Common myeloid progenitor, CD34-positive (primary cell): ENCODE measurements around the gene CNTFR.

Experiments used
- CTCF ChIA-PET: fragments of 350-600 bp; sonication (Branson Sonifier 250); formaldehyde crosslinking; loops from one replicate; lab custom pipeline; 2021; ENCODE audit warnings: antibody characterized with exemption; lab: Charles Lee
- POLR2A ChIA-PET: fragments of 350-600 bp; sonication (Branson Sonifier 250); formaldehyde crosslinking; loops from one replicate; lab custom pipeline; 2021; ENCODE audit warnings: antibody characterized with exemption; lab: Charles Lee
- DNase-seq, 3 donors: peaks; one replicate each; pipeline versions ENCODE4 v3.0.0 to v3.0.0-alpha.2; 2013
- H3K27ac ChIP-seq, 2 experiments: 1 replicate in 1 of 2; 2 replicates in 1 of 2; pipeline ENCODE4 v1.7.0; 2013; ENCODE audit warnings: inconsistent platforms in 2 of 2, low read length in 2 of 2, mild to moderate bottlenecking in 2 of 2, low read depth in 1 of 2, moderate library complexity in 1 of 2; ENCODE audit not compliant: severe bottlenecking in 2 of 2, insufficient read depth in 1 of 2, poor library complexity in 1 of 2
- H3K27me3 ChIP-seq, 5 experiments: replicated peaks in 2 of 5; 1 replicate in 3 of 5; 2 replicates in 2 of 5; pipeline versions ENCODE4 v1.6.1 to v1.7.0; 2013; ENCODE audit warnings: low read length in 4 of 5, mild to moderate bottlenecking in 2 of 5, moderate library complexity in 2 of 5, inconsistent platforms in 1 of 5; ENCODE audit not compliant: insufficient read depth in 5 of 5, control insufficient read depth in 4 of 5
- H3K36me3 ChIP-seq, 4 experiments: 1 replicate in 2 of 4; 2 replicates in 2 of 4; pipeline versions ENCODE4 v1.6.1 to v1.7.0; 2013; ENCODE audit warnings: low read length in 3 of 4, control low read depth in 1 of 4, mild to moderate bottlenecking in 1 of 4; ENCODE audit not compliant: control insufficient read depth in 4 of 4, insufficient read depth in 4 of 4
- H3K4me1 ChIP-seq, 4 experiments: 1 replicate in 3 of 4; 2 replicates in 1 of 4; pipeline versions ENCODE4 v1.6.1 to v1.7.1; 2013; ENCODE audit warnings: low read length in 3 of 4, mild to moderate bottlenecking in 3 of 4, control low read depth in 1 of 4, inconsistent platforms in 1 of 4, moderate library complexity in 1 of 4; ENCODE audit not compliant: control insufficient read depth in 4 of 4, insufficient read depth in 4 of 4; ENCODE audit errors: control extremely low read depth in 1 of 4
- H3K4me3 ChIP-seq, 7 experiments: 1 replicate in 4 of 7; 2 replicates in 3 of 7; pipeline versions ENCODE4 v1.5.1 to v1.7.0; 2013; ENCODE audit warnings: mild to moderate bottlenecking in 7 of 7, low read length in 6 of 7, moderate library complexity in 6 of 7, inconsistent platforms in 2 of 7, low read depth in 2 of 7, control low read depth in 1 of 7; ENCODE audit not compliant: insufficient read depth in 4 of 7, control insufficient read depth in 1 of 7; ENCODE audit errors: extremely low read depth in 1 of 7
- H3K9me3 ChIP-seq, 5 experiments: 1 replicate in 4 of 5; 2 replicates in 1 of 5; pipeline versions ENCODE4 v1.6.1 to v1.7.1; 2013; ENCODE audit warnings: low read length in 4 of 5, mild to moderate bottlenecking in 2 of 5, inconsistent platforms in 1 of 5, low read depth in 1 of 5, moderate library complexity in 1 of 5; ENCODE audit not compliant: control insufficient read depth in 4 of 5, insufficient read depth in 2 of 5; ENCODE audit errors: control extremely low read depth in 1 of 5
- WGBS: methylation state at CpG from one replicate; pipeline ENCODE4 v1.1.5; 2013; ENCODE audit not compliant: insufficient coverage; 5-methylcytosine and 5-hydroxymethylcytosine counted together

The CNTFR gene

GRCh38 chr9:34555500-34555899, 34.0 kb downstream of the CNTFR start:
- H3K9me3 ChIP-seq: no peaks in the 10 kb centered on the region
- CTCF ChIA-PET: interaction anchor here (1.2 to 1.5 kb wide), 2 partner anchors 36 to 151 kb away, joined by 4 to 5 read pairs; no protein-coding TSS in a partner anchor
- H3K36me3 ChIP-seq: no peaks in the 10 kb centered on the region
- WGBS: 95% methylated on average over 3 of the region's 5 CpGs
- DNase-seq: no peak
- no peaks in the 10 kb centered on the region for H3K4me1 ChIP-seq
- H3K27ac ChIP-seq: no peak overlapping the region
- POLR2A ChIA-PET: no interaction called here
- H3K4me3 ChIP-seq: no peak overlapping the region
- peaks cover 0 to 39% (median 20%) of the 10 kb centered on the region in 5 experiments for H3K27me3 ChIP-seq

- H3K4me3 ChIP-seq: no peak overlapping the region
- ChIA-PET CTCF (interaction anchor here (1.2 to 1.5 kb wide), 2 partner anchors 36 to 151 kb away, joined by 4 to 5 read pairs; no protein-coding TSS in a partner anchor), POLR2A (no interaction called here)
- no peaks in the 10 kb centered on the region for H3K4me1 ChIP-seq
- no peak for DNase-seq
- H3K9me3 ChIP-seq: no peaks in the 10 kb centered on the region
- 87% methylated on average over 21 of the region's 23 CpGs for WGBS
- peaks cover 0 to 34% (median 20%) of the 10 kb centered on the region in 5 experiments for H3K27me3 ChIP-seq
- H3K36me3 ChIP-seq: no peaks in the 10 kb centered on the region
- H3K27ac ChIP-seq: no peak overlapping the region
Observed at GRCh38 chr9:34555002-34555348, 34.5 kb downstream of the CNTFR start.

DNA sequence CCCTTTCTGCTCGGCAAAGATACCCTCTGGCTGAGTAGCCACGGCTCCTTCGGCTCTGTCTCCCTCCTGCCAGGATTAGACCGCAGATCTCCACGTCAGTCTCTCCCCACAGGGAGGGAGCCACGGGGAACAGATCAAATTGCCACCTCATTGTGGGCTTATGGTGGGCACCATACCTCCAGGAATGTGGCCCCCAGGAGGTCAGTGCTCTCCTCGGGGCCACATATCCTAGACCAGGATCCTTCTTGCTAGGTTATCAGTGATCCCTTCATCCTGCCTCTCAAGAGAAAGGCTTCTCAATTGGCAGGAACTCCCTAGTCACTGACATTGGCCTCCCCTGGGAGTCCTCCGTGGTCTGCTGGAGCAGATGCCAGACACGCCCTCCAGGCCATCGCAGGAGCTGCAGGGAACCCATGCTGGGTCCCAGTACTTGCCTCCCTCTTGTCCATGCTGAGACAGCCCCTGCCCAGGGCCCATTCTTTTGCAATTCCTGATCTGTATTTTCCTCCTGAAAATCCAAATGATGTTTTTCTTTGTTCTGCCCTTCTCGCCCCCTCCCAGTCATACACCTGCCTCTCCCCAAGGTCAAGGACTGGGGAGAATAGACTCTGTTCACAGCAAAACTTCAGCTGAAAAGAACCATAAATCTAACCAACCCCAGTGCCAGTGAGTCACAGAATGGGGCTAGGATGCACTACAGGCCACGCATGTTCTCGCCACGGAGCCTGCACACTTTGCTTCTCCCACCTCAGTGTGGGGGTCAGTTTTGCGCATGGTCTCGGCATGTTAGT, 35.1 kb downstream of the CNTFR start:
- POLR2A ChIA-PET: no interaction called here
- H3K27ac ChIP-seq: no peak overlapping the region
- H3K4me1 ChIP-seq: no peaks in the 10 kb centered on the region
- H3K27me3 ChIP-seq: peaks cover 0 to 28% (median 19%) of the 10 kb centered on the region in 5 experiments
- CTCF ChIA-PET: interaction anchor here (1.2 to 1.5 kb wide), 2 partner anchors 37 to 150 kb away, joined by 4 to 5 read pairs; no protein-coding TSS in a partner anchor
- no peak overlapping the region for H3K4me3 ChIP-seq
- H3K9me3 ChIP-seq: no peaks in the 10 kb centered on the region
- DNase-seq: no peak
- WGBS: 86% methylated on average over 16 of the region's 16 CpGs
- no peaks in the 10 kb centered on the region for H3K36me3 ChIP-seq

DNA sequence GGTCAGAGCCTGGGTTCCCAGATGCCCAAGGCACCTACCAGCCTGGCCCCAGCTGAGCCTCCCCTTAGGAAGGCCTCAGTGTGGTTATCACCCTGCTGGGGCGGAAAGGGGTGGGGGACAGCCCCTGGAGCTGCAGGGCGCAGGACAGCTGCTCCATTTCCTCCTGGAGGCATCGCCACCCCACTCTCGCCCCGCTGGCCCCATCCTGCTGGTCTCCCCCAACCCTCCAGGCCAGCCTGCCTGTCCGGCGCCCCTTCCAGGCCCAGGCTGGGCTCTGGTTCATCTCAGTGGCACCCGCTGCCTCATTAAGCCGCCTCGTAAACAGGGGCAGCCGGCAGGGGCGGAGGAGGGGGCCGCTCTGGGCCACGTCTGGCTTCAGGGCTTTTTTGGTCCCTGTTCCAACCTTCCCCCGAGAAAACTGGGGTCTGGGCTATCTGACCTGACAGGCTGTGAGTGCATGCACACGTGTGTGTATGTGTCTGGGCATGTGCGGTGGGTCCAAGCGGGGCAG, 36.0 kb downstream of the CNTFR start:
- no peak for DNase-seq
- H3K27me3 ChIP-seq: peaks cover 0 to 19% (median 15%) of the 10 kb centered on the region in 5 experiments
- ChIA-PET CTCF (interaction anchor here (0.8 kb wide), 1 partner anchor 9 kb away, joined by 3 read pairs; no protein-coding TSS in a partner anchor), POLR2A (no interaction called here)
- no peak overlapping the region for H3K4me3 ChIP-seq
- H3K36me3 ChIP-seq: no peaks in the 10 kb centered on the region
- no peaks in the 10 kb centered on the region for H3K4me1 ChIP-seq
- no peak overlapping the region for H3K27ac ChIP-seq
- 86% methylated on average over 12 of the region's 18 CpGs for WGBS
- no peaks in the 10 kb centered on the region for H3K9me3 ChIP-seq

- DNase-seq: no peak
- Histone ChIP-seq H3K27ac (no peak overlapping the region), H3K36me3 (no peaks in the 10 kb centered on the region), H3K9me3 (no peaks in the 10 kb centered on the region), H3K27me3 (peaks cover 0 to 14% (median 10%) of the 10 kb centered on the region in 5 experiments), H3K4me3 (no peak overlapping the region), H3K4me1 (no peaks in the 10 kb centered on the region)
- ChIA-PET POLR2A (no interaction called here), CTCF (interaction anchor here (0.8 to 6.7 kb wide), 2 partner anchors 8 to 40 kb away, joined by 3 to 57 read pairs; no protein-coding TSS in a partner anchor)
- no CpG with 5 or more reads among the region's 2 CpGs for WGBS
Observed at GRCh38 chr9:34552986-34553385, 36.5 kb downstream of the CNTFR start.

DNA sequence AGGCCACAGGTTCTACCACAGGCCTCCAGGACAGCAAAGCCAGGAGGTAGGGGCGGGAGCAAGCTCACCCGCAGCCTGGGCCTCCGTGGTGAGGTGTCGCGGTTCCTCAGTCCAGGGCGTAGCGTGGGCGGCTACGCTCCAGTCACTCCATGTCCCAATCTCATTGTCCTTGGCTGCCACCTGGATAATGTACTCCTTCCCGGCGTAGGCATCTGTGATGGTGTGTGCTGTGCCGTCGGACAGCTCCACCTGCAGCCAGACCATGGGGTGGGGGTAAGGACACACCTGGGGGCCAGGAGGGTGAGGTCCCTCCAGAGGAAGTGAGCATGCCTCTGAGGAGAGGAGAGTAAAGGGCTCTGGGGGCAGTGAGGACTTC, 36.9 kb downstream of the CNTFR start:
- POLR2A ChIA-PET: no interaction called here
- Histone ChIP-seq H3K36me3 (no peaks in the 10 kb centered on the region), H3K27ac (no peak overlapping the region), H3K27me3 (peaks cover 0 to 11% (median 9%) of the 10 kb centered on the region in 5 experiments), H3K4me1 (no peaks in the 10 kb centered on the region), H3K9me3 (no peaks in the 10 kb centered on the region), H3K4me3 (no peak overlapping the region)
- WGBS: 97% methylated on average over 13 of the region's 13 CpGs
- CTCF ChIA-PET: interaction anchor here (6.7 kb wide), 1 partner anchor 40 kb away, joined by 57 read pairs; no protein-coding TSS in a partner anchor
- DNase-seq: no peak
